ENCODE measurements around the gene CACNG4.

Gene CACNG4

DNA sequence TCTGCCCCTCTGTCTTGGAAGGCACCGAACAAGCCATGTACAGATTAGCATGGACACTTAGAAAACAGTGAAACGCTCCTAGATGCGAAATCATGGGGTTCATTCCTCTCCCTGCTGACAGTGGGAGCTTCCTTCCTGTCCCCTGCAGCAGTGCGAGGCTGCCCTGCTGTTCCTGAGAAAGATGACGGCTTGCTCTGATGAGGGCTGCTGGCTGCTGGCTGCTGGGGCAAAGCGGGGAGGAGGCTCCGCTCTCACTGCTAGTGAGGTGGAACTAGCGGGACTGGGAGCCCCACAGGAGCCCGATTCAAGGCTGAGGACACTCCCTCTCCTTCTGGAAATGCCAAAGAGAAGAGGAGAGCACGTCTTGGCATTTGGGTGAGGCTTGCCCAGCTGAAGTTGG, 25.9 kb upstream of the CACNG4 start:
- H3K27ac ChIP-seq: no peak overlapping the region
- TF ChIP-seq, protein P1, sequence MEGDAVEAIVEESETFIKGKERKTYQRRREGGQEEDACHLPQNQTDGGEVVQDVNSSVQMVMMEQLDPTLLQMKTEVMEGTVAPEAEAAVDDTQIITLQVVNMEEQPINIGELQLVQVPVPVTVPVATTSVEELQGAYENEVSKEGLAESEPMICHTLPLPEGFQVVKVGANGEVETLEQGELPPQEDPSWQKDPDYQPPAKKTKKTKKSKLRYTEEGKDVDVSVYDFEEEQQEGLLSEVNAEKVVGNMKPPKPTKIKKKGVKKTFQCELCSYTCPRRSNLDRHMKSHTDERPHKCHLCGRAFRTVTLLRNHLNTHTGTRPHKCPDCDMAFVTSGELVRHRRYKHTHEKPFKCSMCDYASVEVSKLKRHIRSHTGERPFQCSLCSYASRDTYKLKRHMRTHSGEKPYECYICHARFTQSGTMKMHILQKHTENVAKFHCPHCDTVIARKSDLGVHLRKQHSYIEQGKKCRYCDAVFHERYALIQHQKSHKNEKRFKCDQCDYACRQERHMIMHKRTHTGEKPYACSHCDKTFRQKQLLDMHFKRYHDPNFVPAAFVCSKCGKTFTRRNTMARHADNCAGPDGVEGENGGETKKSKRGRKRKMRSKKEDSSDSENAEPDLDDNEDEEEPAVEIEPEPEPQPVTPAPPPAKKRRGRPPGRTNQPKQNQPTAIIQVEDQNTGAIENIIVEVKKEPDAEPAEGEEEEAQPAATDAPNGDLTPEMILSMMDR (conservative IDR thresholded peaks at IDR 0.05): no peak
- TF ChIP-seq ZFX (IDR thresholded peaks at IDR 0.05): no peak

DNA sequence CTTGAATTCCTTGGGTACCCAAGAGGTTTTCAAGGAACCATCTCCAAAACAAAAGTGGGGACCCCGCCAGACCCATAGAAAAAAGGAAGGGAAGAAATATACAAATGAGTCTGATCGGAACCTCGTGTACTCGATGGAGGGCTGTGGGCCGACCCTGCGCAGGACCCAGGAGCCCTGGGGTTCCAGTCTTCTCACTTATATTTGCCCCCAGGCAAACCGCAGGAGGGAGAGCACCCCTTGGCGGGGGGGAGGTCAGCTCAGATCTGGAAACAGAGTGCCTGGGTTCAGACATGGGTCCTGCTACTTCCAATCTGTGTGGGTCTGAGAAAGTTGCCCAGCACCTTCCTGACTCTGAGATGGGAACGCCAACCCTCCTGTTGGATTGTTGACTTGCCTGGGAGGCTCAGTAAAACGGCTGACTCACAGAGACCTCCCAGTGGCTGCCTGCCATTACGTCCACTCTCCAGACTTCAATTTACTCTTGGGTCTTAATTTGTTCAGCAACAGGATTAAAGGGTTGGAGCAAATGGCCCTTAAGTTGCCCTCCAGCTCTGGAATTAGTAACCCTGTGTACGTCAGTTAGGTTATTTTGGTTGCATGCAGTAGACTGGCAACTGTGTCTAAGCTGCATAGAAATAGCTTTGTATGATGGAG, 24.9 kb upstream of the CACNG4 start:
- TF ChIP-seq, protein P1 (conservative IDR thresholded peaks at IDR 0.05): no peak
- no peak for TF ChIP-seq ZFX (IDR thresholded peaks at IDR 0.05)
- H3K27ac ChIP-seq: no peak overlapping the region

DNA sequence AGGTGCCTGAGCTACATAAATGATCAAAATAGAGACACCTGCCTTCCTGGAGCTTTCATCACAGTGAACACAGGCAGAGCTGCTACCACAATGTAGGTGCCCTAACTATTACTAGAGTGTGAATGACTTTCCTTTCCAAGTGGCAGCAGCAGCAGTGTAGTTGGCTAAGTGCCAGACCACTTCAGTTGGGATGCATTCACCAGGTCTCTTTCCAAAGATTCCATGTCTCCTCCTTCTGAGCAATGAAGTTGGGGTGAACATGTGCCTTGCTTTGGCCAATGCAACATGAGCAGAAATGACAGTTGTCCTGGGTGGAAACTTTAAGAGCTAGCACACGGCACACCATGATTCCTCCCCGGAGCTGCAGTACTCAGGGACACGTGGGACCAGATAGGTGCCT, 23.3 kb upstream of the CACNG4 start:
- no peak overlapping the region for H3K27ac ChIP-seq

DNA sequence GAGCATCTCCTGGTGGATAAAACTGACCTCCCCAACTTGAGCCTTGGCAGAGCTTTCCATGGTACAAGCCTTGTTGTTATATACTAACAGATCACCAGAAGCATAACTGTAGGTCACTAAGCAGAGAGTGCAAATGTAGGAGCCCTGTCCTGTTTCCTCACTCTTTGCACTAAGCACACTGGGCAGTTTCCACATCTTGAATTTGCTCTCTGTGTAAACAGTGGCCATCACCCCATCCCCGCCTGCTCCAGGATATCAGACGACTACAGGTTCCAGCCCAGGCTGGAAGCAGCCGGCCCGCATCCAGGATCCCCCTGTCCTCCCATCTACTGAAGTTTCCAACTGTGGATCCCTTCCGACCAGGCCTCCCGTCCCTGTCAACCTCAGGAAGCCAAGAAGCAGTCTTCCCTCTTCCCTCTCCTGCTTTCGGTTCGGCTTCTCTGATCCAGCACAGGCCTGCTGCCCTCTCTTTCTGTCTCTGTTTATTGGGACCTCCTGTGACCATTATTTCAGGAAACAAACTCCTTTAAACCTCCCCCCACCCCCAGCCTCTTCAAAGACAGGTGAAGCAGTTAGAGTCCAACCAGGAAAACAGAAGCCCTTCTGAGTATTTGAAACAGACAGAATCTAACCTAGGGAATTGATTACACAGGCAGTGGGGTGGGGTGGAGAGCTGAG, 22.6 kb upstream of the CACNG4 start:
- TF ChIP-seq, protein P1 (conservative IDR thresholded peaks at IDR 0.05): no peak
- TF ChIP-seq ZFX (IDR thresholded peaks at IDR 0.05): no peak
- H3K27ac ChIP-seq: no peak overlapping the region

More for the DNA sequence above, 23.3 kb upstream of the CACNG4 start:
- TF ChIP-seq, protein P1 (conservative IDR thresholded peaks at IDR 0.05): no peak

DNA sequence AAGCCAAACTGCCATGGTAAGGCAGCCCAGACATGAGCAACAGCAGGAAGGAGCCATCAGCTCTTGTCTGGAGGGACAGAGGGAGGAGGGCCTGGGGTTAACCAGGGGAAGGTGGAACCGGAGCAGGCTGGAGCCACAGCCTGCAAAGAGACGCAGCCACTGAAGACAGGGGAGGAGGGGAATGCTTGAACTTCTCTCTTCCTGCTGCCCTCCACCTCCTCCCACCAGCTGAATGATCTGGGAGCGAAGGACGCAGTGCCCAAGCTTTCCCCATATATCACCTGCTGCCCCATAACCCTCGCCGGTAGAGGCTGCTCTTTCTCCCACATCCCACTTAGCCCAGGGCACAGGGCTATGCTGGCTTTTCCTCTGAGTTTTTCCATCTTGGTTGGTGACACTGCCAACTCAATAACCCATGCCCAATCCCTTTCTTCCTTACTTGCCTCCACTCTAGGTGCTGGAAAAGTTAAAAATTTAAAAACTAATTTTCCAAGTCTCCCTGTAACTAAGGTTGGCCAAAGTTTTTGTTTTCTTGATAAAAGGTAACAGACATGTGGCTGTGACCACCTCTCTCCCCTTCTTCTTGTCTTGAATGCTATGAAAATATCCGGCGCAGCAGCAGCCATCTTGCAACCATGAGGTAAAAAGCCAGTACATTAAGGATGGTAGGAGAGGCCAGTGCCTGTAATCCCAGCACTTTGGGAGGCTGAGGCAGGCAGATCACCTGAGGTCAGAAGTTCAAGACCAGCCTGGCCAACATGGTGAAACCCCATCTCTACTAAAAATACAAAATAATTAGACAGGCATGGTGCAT, 21.8 kb upstream of the CACNG4 start:
- TF ChIP-seq, protein P1 (conservative IDR thresholded peaks at IDR 0.05): no peak
- no peak for TF ChIP-seq ZFX (IDR thresholded peaks at IDR 0.05)
- no peak overlapping the region for H3K27ac ChIP-seq

DNA sequence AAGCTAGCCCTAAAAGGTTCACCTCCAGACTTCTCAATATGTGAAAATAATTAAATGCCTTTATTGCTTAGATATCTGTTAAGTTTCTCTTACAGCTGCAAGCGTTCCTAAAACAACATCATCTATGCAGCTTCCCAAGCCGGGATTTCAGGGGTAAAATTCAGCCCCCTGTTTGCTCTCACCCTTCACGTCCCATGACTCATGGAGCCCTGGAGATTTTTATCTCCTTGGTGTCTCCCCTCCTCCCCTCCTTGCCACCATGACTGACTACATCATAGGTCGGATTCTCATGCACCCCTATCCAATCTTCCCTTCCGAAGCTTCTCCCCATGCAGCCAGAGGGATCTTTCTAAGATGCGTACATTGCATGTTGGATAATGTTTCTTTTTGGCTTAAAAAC, 21.0 kb upstream of the CACNG4 start:
- no peak overlapping the region for H3K27ac ChIP-seq
- TF ChIP-seq, protein P1 (conservative IDR thresholded peaks at IDR 0.05): no peak
- no peak for TF ChIP-seq ZFX (IDR thresholded peaks at IDR 0.05)

Measured in C4-2B (cell line).